DOHH2 (cell line): ENCODE data around the gene CPEB4.

Experiments used
- H3F3A ChIP-seq: fragments of 200-600 bp; sonication (generic), shearing (Covaris generic); 2 replicates; pipeline ENCODE4 v1.6.0; 2016; ENCODE audit warnings: antibody characterized with exemption, mild to moderate bottlenecking; ENCODE audit not compliant: control insufficient read depth, insufficient read depth
- H3K27ac ChIP-seq: fragments of 200-600 bp; sonication (generic); 2 replicates; pipeline ENCODE4 v1.5.1; 2014; ENCODE audit warnings: low read depth, mild to moderate bottlenecking, low read length, moderate library complexity
- H3K27me3 ChIP-seq: fragments of 200-600 bp; sonication (generic); 2 replicates; pipeline ENCODE4 v1.6.1; 2014; ENCODE audit warnings: mild to moderate bottlenecking, low read length, mixed read lengths; ENCODE audit not compliant: control insufficient read depth
- H3K36me3 ChIP-seq: fragments of 200-600 bp; sonication (generic); 2 replicates; pipeline ENCODE4 v1.6.1; 2014; ENCODE audit warnings: mild to moderate bottlenecking, low read length, moderate library complexity, mixed read lengths; ENCODE audit not compliant: control insufficient read depth
- H3K4me1 ChIP-seq: fragments of 200-600 bp; sonication (generic); 2 replicates; pipeline ENCODE4 v1.6.1; 2014; ENCODE audit warnings: mild to moderate bottlenecking, low read length, mixed read lengths; ENCODE audit not compliant: control insufficient read depth
- H3K4me2 ChIP-seq: fragments of 200-600 bp; sonication (generic); 2 replicates; pipeline ENCODE4 v1.6.0; 2014; ENCODE audit warnings: mild to moderate bottlenecking, low read length, moderate library complexity
- H3K4me3 ChIP-seq: fragments of 200-600 bp; sonication (generic); 2 replicates; pipeline ENCODE4 v1.5.1; 2014; ENCODE audit warnings: mild to moderate bottlenecking, low read length, mixed read lengths
- H3K79me2 ChIP-seq: fragments of 200-600 bp; sonication (generic); 2 replicates; pipeline ENCODE4 v1.6.1; 2014; ENCODE audit warnings: mild to moderate bottlenecking, low read length, mixed read lengths; ENCODE audit not compliant: control insufficient read depth
- H3K9me2 ChIP-seq: fragments of 200-600 bp; sonication (generic); replicated peaks from 2 replicates; pipeline ENCODE4 v1.6.1; 2014; ENCODE audit warnings: mild to moderate bottlenecking, low read length, mixed read lengths; ENCODE audit not compliant: control insufficient read depth
- H3K9me3 ChIP-seq: fragments of 200-600 bp; sonication (generic); 2 replicates; pipeline ENCODE4 v1.6.1; 2014; ENCODE audit warnings: antibody characterized with exemption, low read length, mixed read lengths; ENCODE audit not compliant: control insufficient read depth, insufficient read depth
- H4K20me1 ChIP-seq: fragments of 200-600 bp; sonication (generic); 2 replicates; pipeline ENCODE4 v1.6.0; 2014; ENCODE audit warnings: low read depth, mild to moderate bottlenecking, antibody characterized with exemption, low read length, moderate library complexity; ENCODE audit not compliant: control insufficient read depth, insufficient read depth
- EZH2phosphoT487 ChIP-seq: fragments of 200-600 bp; sonication (generic); IDR thresholded peaks from 2 replicates; pipeline ENCODE4 v1.6.1; 2017; ENCODE audit warnings: borderline replicate concordance, mild to moderate bottlenecking, antibody characterized with exemption, low read length, moderate library complexity, mixed read lengths
- TF ChIP-seq, protein P1 (sequence below): fragments of 200-600 bp; sonication (generic); IDR thresholded peaks from one replicate; pipeline ENCODE4 v1.5.1; 2014; ENCODE audit warnings: antibody characterized with exemption, mild to moderate bottlenecking, low read depth, low read length; ENCODE audit not compliant: poor library complexity, severe bottlenecking

CPEB4 gene

DNA sequence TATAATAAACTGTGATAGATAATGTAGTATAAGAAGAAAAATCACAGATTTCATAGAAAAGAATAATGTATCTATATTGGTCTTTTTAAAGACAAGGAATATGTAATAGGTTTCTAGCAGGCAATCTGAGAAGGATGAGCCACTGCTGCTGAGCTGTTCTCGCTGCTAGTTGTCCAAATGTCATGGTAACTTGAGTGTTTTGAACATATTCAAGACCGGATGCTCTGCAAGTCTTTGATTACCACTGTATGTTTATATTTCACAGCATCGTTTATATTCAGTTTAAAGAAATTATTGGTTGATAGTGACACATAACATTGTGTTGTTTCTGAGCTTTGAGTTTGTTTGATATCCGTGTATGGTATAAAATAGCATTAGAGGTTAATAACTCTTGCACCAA, 110.4 kb downstream of the CPEB4 start:
- H3K9me2 ChIP-seq = no peaks in the 10 kb centered on the region
- no peak for TF ChIP-seq EZH2phosphoT487
- TF ChIP-seq, protein P1, sequence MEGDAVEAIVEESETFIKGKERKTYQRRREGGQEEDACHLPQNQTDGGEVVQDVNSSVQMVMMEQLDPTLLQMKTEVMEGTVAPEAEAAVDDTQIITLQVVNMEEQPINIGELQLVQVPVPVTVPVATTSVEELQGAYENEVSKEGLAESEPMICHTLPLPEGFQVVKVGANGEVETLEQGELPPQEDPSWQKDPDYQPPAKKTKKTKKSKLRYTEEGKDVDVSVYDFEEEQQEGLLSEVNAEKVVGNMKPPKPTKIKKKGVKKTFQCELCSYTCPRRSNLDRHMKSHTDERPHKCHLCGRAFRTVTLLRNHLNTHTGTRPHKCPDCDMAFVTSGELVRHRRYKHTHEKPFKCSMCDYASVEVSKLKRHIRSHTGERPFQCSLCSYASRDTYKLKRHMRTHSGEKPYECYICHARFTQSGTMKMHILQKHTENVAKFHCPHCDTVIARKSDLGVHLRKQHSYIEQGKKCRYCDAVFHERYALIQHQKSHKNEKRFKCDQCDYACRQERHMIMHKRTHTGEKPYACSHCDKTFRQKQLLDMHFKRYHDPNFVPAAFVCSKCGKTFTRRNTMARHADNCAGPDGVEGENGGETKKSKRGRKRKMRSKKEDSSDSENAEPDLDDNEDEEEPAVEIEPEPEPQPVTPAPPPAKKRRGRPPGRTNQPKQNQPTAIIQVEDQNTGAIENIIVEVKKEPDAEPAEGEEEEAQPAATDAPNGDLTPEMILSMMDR = no peak
- no peaks in the 10 kb centered on the region for H3K79me2 ChIP-seq
- no peaks in the 10 kb centered on the region for H4K20me1 ChIP-seq
- H3K4me1 ChIP-seq = no peaks in the 10 kb centered on the region
- H3F3A ChIP-seq = no peaks in the 10 kb centered on the region
- no peaks in the 10 kb centered on the region for H3K9me3 ChIP-seq
- no peak overlapping the region for H3K4me2 ChIP-seq
- H3K36me3 ChIP-seq = no peaks in the 10 kb centered on the region
- H3K27ac ChIP-seq = no peak overlapping the region
- peaks cover 34% of the 10 kb centered on the region for H3K27me3 ChIP-seq
- no peak overlapping the region for H3K4me3 ChIP-seq

DNA sequence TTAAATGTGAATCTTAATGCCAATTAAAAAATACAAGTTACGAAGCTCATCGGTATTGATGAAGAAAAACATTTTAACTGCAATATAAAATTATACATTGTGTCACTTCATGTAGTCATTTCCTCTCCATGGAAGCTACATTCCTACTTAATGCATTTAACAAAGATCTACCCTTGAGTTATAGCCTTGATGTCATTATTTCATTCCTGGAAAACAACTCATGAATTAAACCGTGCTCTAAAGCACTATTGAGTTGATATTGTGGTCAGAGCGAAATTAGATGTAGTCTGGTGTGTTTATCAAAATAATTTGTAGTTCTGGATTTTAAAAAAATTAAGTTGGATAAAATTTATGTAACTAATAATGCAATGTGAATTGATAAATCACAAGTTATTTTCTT, 111.9 kb downstream of the CPEB4 start:
- Histone ChIP-seq H3F3A (no peaks in the 10 kb centered on the region), H3K4me2 (no peak overlapping the region), H3K79me2 (no peaks in the 10 kb centered on the region), H3K27ac (no peak overlapping the region), H3K4me1 (no peaks in the 10 kb centered on the region), H3K36me3 (no peaks in the 10 kb centered on the region), H3K9me3 (no peaks in the 10 kb centered on the region), H3K9me2 (no peaks in the 10 kb centered on the region), H3K4me3 (no peak overlapping the region), H4K20me1 (no peaks in the 10 kb centered on the region), H3K27me3 (peaks cover 38% of the 10 kb centered on the region)
- TF ChIP-seq, protein P1 = no peak
- no peak for TF ChIP-seq EZH2phosphoT487

DNA sequence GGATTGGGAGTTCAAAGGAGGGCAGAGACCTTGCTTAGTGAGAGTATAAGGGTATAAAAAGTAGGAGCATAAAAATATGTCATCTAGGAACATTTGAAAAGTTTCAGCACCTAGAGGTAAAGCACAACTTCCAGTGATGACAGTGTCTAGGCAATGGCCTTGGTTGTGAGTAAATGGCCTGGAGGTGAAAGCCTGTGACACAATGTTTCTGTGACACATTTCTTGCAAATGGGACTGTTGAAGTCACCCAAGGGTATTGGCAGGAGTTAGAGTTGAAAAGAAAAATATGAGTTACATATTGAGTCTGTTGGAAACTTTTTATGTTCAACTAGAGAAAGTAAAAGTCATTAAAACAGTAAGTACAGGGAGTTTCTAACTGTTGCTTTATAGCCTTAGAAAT, 115.6 kb downstream of the CPEB4 start:
- H3K9me3 ChIP-seq = no peaks in the 10 kb centered on the region
- no peak overlapping the region for H3K4me2 ChIP-seq
- H3K4me3 ChIP-seq = no peak overlapping the region
- H3K36me3 ChIP-seq = no peaks in the 10 kb centered on the region
- no peaks in the 10 kb centered on the region for H3F3A ChIP-seq
- TF ChIP-seq, protein P1 = no peak
- no peak for TF ChIP-seq EZH2phosphoT487
- H3K27me3 ChIP-seq = peaks cover 27% of the 10 kb centered on the region
- no peak overlapping the region for H3K27ac ChIP-seq
- H3K4me1 ChIP-seq = no peaks in the 10 kb centered on the region
- no peaks in the 10 kb centered on the region for H3K79me2 ChIP-seq
- H4K20me1 ChIP-seq = no peaks in the 10 kb centered on the region
- H3K9me2 ChIP-seq = no peaks in the 10 kb centered on the region

DNA sequence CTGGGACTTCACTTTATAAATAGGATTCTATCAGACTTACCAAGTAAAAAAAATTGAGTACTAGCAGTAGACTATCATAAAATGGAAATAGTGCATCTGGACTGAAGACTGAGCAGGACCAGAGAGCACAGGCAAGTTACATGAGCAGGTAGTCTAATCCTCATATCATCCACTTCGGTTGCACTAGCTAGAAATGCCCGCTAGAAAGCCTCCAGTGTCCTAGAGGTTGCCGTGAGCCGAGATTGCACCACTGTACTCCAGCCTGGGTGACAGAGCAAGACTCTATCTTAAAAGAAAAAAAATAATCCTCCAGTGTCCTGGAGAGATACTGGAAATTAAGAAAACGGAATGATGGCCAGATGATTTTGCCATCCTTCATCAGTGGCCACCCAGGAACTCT, 120.8 kb downstream of the CPEB4 start:
- Histone ChIP-seq H3K36me3 (no peaks in the 10 kb centered on the region), H3K27me3 (peaks cover 8% of the 10 kb centered on the region; the same call in 1 of the 2 replicates), H3K4me1 (no peaks in the 10 kb centered on the region), H3K9me2 (no peaks in the 10 kb centered on the region), H3K9me3 (no peaks in the 10 kb centered on the region), H3F3A (no peaks in the 10 kb centered on the region), H3K4me3 (no peak overlapping the region), H3K27ac (no peak overlapping the region), H3K4me2 (no peak overlapping the region), H4K20me1 (no peaks in the 10 kb centered on the region), H3K79me2 (no peaks in the 10 kb centered on the region)
- TF ChIP-seq EZH2phosphoT487 = no peak
- TF ChIP-seq, protein P1 = no peak
